ENCODE measurements around the gene MEF2C. TPM values are rescaled to one million over a fixed set of nuclear protein-coding genes. Genes with fewer than 3 reads are reported as not detected.

MEF2C gene
- total and polyA plus RNA-seq, 2 of the 13 experiments (the other 11 are each of a cell fraction or from before 2014, with no cell fraction given): 0.02 TPM; not detected in 1

DNA sequence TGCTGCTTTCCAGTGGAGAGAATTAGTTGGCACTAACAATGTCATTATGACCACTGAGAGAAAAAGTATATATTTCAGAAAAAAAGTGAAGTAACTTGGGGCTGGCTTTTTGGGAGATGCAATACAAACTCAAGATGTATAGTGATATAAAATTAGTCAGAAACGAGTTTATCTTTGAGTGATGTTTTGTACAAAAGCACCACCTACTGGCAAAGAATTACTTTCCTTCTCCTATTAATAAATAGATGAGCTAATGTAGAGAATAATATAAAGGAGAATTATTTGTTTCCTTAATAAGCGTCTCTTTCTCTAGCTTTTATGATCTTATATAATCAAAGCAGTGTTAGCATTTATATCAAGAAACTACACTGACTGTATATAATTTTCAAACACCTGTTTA, 158.8 kb downstream of the MEF2C start:
- H3K9ac ChIP-seq (ENCODE audit: insufficient read depth, low read depth, low read length): no peak overlapping the region
- H3K27ac ChIP-seq (ENCODE audit: extremely low read length, insufficient read depth, low read length): no peak overlapping the region
- CTCF ChIA-PET (ENCODE audit: low intra/inter-chr PET ratio, low total read pairs): interaction anchor here (1.0 kb wide), 1 partner anchor 943 kb away, joined by 6 read pairs; no protein-coding TSS in a partner anchor
- TF ChIP-seq MEIS2 (CRISPR knock-in tag; IDR thresholded peaks at IDR 0.05) (no peak), STAG1 (CRISPR knock-in tag; IDR thresholded peaks at IDR 0.05) (peak; percentile 29; the same call in 1 of the 2 replicates)
- in situ Hi-C loops (cut with HindIII; ENCODE audit: extremely low pct_ligation_motif_present, low pct_unique_long_range_greater_than_20kb) (loop anchor here (10.0 kb wide), 1 partner anchor 1461 kb away; no protein-coding TSS in a partner anchor), intact Hi-C loops (cut with micrococcal nuclease; ENCODE audit: unreplicated experiment) (loop anchor here (1.0 kb wide), 1 partner anchor 943 kb away; no protein-coding TSS in a partner anchor)
- ATAC-seq: no peak
- H3K36me3 ChIP-seq (replicated peaks in 1 of 2; ENCODE audit: control insufficient read depth in 1 of 2, insufficient read depth in 2 of 2, low read length in 2 of 2): no peaks in the 10 kb centered on the region
- POLR2A ChIA-PET: no interaction called here
- no TSS peak for BruUV-seq (replicated peaks)
- FAIRE-seq: no peak
- 0 out of 5 replicates have a peak, but pooled peaks cover 0 to 6% of the 10 kb centered on the region in 2 experiments for H3K27me3 ChIP-seq (ENCODE audit: control insufficient read depth in 1 of 2, insufficient read depth in 2 of 2, low read length in 2 of 2)
- H2AFZ ChIP-seq (ENCODE audit: low read length): no peak overlapping the region
- H3K4me2 ChIP-seq (ENCODE audit: low read depth, low read length): no peak overlapping the region
- no peaks in the 10 kb centered on the region for H3K9me3 ChIP-seq (ENCODE audit: low read length)
- no peaks in the 10 kb centered on the region for H3K79me2 ChIP-seq (ENCODE audit: insufficient read depth, low read length)
- H3K4me1 ChIP-seq (ENCODE audit: insufficient read depth, low read length): no peaks in the 10 kb centered on the region
- no peak for DNase-seq (ENCODE audit: low spot score)
- no peaks in the 10 kb centered on the region for H4K20me1 ChIP-seq (ENCODE audit: insufficient read depth, low read length)
- WGBS (ENCODE audit: low lambda C conversion rate): 0% methylated on average over 2 of the region's 2 CpGs
- H3K4me3 ChIP-seq (replicated peaks in 1 of 3; ENCODE audit: insufficient read depth in 1 of 3, low read depth in 2 of 3, low read length in 3 of 3): no peak overlapping the region

DNA sequence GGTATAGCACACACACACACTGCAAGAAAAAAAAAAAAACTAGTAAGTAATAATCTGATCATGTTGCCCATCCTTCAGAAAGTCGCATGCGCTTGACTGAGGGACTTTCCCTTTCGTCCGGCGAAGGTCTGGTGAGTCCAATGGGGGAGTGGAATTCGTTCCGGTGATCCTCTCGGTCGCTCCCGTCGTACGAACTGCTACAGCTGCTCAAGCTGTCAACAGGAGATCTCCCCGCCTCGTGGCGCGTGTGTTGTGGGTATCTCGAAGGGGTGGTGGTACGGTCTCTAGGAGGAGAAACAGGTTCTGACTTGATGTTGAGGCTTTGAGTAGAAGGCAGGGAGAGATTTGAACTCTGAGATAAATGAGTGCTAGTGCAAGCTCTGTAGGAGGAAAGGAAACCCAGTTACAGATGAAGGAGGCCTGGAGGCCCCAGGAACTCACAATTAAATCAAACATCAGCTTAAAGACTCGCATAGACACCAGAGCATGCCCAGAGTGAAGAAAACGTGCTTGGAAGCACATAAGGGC, 160.4 kb downstream of the MEF2C start:
- in situ Hi-C loops (cut with HindIII; ENCODE audit: extremely low pct_ligation_motif_present, low pct_unique_long_range_greater_than_20kb): loop anchor here (10.0 kb wide), 1 partner anchor 1462 kb away; no protein-coding TSS in a partner anchor

More for the DNA sequence above, 160.4 kb downstream of the MEF2C start:
- no peak overlapping the region for H3K4me3 ChIP-seq (replicated peaks in 1 of 3; ENCODE audit: insufficient read depth in 1 of 3, low read depth in 2 of 3, low read length in 3 of 3)
- BruUV-seq (replicated peaks): no TSS peak
- 8% methylated on average over 19 of the region's 20 CpGs for WGBS (ENCODE audit: low lambda C conversion rate)
- no peaks in the 10 kb centered on the region for H3K4me1 ChIP-seq (ENCODE audit: insufficient read depth, low read length)
- no peak overlapping the region for H3K27ac ChIP-seq (ENCODE audit: extremely low read length, insufficient read depth, low read length)
- H3K9me3 ChIP-seq (ENCODE audit: low read length): no peaks in the 10 kb centered on the region
- no peaks in the 10 kb centered on the region for H4K20me1 ChIP-seq (ENCODE audit: insufficient read depth, low read length)
- H3K36me3 ChIP-seq (replicated peaks in 1 of 2; ENCODE audit: control insufficient read depth in 1 of 2, insufficient read depth in 2 of 2, low read length in 2 of 2): no peaks in the 10 kb centered on the region
- FAIRE-seq: no peak
- intact Hi-C loops (cut with micrococcal nuclease; ENCODE audit: unreplicated experiment): no loop called here
- H3K4me2 ChIP-seq (ENCODE audit: low read depth, low read length): no peak overlapping the region
- DNase-seq (ENCODE audit: low spot score): no peak
- no peak overlapping the region for H2AFZ ChIP-seq (ENCODE audit: low read length)
- no peak; the same call in 2 of the 3 replicates for ATAC-seq
- H3K27me3 ChIP-seq (ENCODE audit: control insufficient read depth in 1 of 2, insufficient read depth in 2 of 2, low read length in 2 of 2): peaks cover 0 to 6% of the 10 kb centered on the region in 2 experiments; a peak in 1 of 5 replicates
- ChIA-PET CTCF (ENCODE audit: low intra/inter-chr PET ratio, low total read pairs) (no interaction called here), POLR2A (no interaction called here)
- H3K79me2 ChIP-seq (ENCODE audit: insufficient read depth, low read length): no peaks in the 10 kb centered on the region
- TF ChIP-seq, protein P1, sequence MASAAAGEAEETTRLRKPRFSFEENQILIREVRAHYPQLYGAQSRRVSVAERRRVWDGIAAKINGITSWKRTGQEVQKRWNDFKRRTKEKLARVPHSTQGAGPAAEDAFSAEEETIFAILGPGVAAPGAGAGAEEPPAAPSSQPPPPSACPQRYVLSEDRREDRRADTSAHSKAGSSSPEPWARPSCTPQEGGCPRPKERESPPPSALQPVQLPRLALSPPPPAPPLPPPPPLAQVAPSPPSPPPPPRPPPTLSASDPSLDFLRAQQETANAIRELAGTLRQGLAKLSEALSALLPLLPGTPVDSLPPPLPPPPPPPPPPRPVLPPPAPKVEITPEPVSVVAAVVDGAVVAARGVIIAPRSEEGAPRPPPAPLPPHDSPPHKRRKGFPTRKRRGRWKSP (CRISPR knock-in tag; IDR thresholded peaks at IDR 0.05): no peak
- no peak for TF ChIP-seq SYNCRIP (IDR thresholded peaks at IDR 0.05; ENCODE audit: insufficient read depth, low read depth, low read length)
- TF ChIP-seq BHLHE40 (IDR thresholded peaks at IDR 0.05; ENCODE audit: low read length): no peak
- TF ChIP-seq ZNF747 (CRISPR knock-in tag; IDR thresholded peaks at IDR 0.05; ENCODE audit: borderline replicate concordance): no peak
- no peak overlapping the region for H3K9ac ChIP-seq (ENCODE audit: insufficient read depth, low read depth, low read length)
